Left ventricle myocardium inferior (tissue), 1 donor: Measurements from ENCODE around the gene LHFPL2. TPM values are rescaled to one million over a fixed set of nuclear protein-coding genes. Genes with fewer than 3 reads are reported as not detected.

ENCODE experiments used
- DNase-seq: peaks from one replicate; pipeline ENCODE4 v3.0.0-alpha.2; 2020
- H3K27ac ChIP-seq: fragments of 200-600 bp; replicated peaks from 2 replicates; pipeline ENCODE4 v1.8.0; 2021
- H3K27me3 ChIP-seq: fragments of 200-600 bp; 2 replicates; pipeline ENCODE4 v1.8.0; 2021; ENCODE audit warnings: low read depth
- H3K36me3 ChIP-seq: fragments of 200-600 bp; 2 replicates; pipeline ENCODE4 v1.8.0; 2021
- H3K4me1 ChIP-seq: fragments of 200-600 bp; 2 replicates; pipeline ENCODE4 v1.8.0; 2021
- H3K4me3 ChIP-seq: fragments of 200-600 bp; 2 replicates; pipeline ENCODE4 v1.8.0; 2021; ENCODE audit warnings: mild to moderate bottlenecking, moderate library complexity
- H3K9me3 ChIP-seq: fragments of 200-600 bp; replicated peaks from 2 replicates; pipeline ENCODE4 v1.8.0; 2021
- CTCF ChIP-seq: fragments of 200-600 bp; IDR thresholded peaks from 2 replicates; pipeline ENCODE4 v1.8.0; 2021; ENCODE audit warnings: antibody characterized with exemption, mild to moderate bottlenecking, borderline replicate concordance
- intact Hi-C: fragments of 100-400 bp; cut with micrococcal nuclease; formaldehyde crosslinking; loops from one replicate; pipeline ENCODE4 v1.11.0; 2022
- total RNA-seq: library from RNA; stranded (reverse); fragmentation: NEBNext Ultra II Directional; extraction: Animal tissue kit (Norgen Biotek cat#: 25700); gene quantifications from one replicate; pipeline ENCODE4 v1.2.1, GENCODE V29; 2021
- donor health status: DM: no; HTN: yes; CAD: no; lungs with severe emphysema.

Gene LHFPL2
- total RNA-seq, 1 donor from 2014 or later = 5.0 TPM

- Histone ChIP-seq H3K4me1 (peaks cover 51% of the 10 kb centered on the region), H3K27ac (peak overlapping the region; percentile 61), H3K27me3 (no peaks in the 10 kb centered on the region), H3K9me3 (peaks cover 4% of the 10 kb centered on the region), H3K36me3 (no peaks in the 10 kb centered on the region), H3K4me3 (no peak overlapping the region)
- TF ChIP-seq CTCF = no peak
- no peak for DNase-seq
- intact Hi-C loops = no loop called here
These were observed 72.2 kb downstream of the LHFPL2 start for GRCh38 chr5:78576376-78576775.

GRCh38 chr5:78574731-78575161 is 73.8 kb downstream of the LHFPL2 start:
- peaks cover 53% of the 10 kb centered on the region for H3K4me1 ChIP-seq
- H3K9me3 ChIP-seq = no peaks in the 10 kb centered on the region
- H3K36me3 ChIP-seq = no peaks in the 10 kb centered on the region
- no peak overlapping the region for H3K4me3 ChIP-seq
- no peaks in the 10 kb centered on the region for H3K27me3 ChIP-seq
- no peak for DNase-seq
- H3K27ac ChIP-seq = peak overlapping the region; percentile 21
- intact Hi-C loops = no loop called here
- no peak for TF ChIP-seq CTCF

GRCh38 chr5:78574131-78574673 is 74.4 kb downstream of the LHFPL2 start:
- no peaks in the 10 kb centered on the region for H3K36me3 ChIP-seq
- no peaks in the 10 kb centered on the region for H3K27me3 ChIP-seq
- TF ChIP-seq CTCF = no peak
- intact Hi-C loops = no loop called here
- no peak overlapping the region for H3K4me3 ChIP-seq
- H3K4me1 ChIP-seq = peaks cover 58% of the 10 kb centered on the region
- DNase-seq = no peak
- H3K27ac ChIP-seq = peak overlapping the region; percentile 21
- H3K9me3 ChIP-seq = no peaks in the 10 kb centered on the region

- no peak for DNase-seq
- Histone ChIP-seq H3K27me3 (no peaks in the 10 kb centered on the region), H3K27ac (no peak overlapping the region), H3K9me3 (no peaks in the 10 kb centered on the region), H3K36me3 (no peaks in the 10 kb centered on the region), H3K4me1 (peaks cover 65% of the 10 kb centered on the region), H3K4me3 (no peak overlapping the region)
- no peak for TF ChIP-seq CTCF
- intact Hi-C loops = no loop called here
These were observed 75.3 kb downstream of the LHFPL2 start for GRCh38 chr5:78573318-78573717.

- intact Hi-C loops = no loop called here
- Histone ChIP-seq H3K4me1 (peaks cover 60% of the 10 kb centered on the region), H3K4me3 (no peak overlapping the region), H3K27ac (no peak overlapping the region), H3K9me3 (peaks cover 2% of the 10 kb centered on the region), H3K27me3 (no peaks in the 10 kb centered on the region), H3K36me3 (no peaks in the 10 kb centered on the region)
- no peak for TF ChIP-seq CTCF
- DNase-seq = no peak
These were observed 77.9 kb downstream of the LHFPL2 start for GRCh38 chr5:78570646-78571045.
